GM18526 (cell line): ENCODE measurements around the gene GRIK1.

Experiments used
- POLR2A ChIP-seq: IDR thresholded peaks from 3 replicates; pipeline ENCODE4 v1.6.1; 2011; ENCODE audit not compliant: insufficient read length; ENCODE audit errors: extremely low read depth

The GRIK1 gene

DNA sequence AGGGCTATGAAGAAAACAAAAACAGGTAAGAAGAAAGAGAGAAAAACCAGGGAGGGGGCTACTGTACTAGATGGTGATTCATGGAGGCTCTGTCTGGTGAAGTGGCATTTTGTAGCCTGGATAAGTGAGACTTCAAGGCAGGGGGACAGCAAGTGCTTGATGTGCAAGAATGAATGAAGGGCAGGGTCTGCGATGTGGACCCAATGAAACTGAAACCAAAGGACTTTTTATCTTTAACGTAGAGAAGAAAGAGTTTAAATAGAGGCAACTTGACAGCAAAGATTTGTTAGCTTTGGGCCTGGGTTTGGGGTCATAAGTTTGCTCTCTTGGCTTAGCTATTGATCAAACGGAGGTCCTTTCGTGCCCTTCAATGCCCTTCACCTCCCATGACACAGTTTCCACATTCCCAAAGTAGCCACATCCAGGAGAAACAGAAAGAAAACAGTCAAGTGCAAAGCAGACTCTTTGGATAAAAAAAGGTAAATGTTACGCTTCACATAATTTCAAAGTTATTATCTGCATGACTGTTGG, 291.0 kb downstream of the GRIK1 start:
- no peak for TF ChIP-seq POLR2A

DNA sequence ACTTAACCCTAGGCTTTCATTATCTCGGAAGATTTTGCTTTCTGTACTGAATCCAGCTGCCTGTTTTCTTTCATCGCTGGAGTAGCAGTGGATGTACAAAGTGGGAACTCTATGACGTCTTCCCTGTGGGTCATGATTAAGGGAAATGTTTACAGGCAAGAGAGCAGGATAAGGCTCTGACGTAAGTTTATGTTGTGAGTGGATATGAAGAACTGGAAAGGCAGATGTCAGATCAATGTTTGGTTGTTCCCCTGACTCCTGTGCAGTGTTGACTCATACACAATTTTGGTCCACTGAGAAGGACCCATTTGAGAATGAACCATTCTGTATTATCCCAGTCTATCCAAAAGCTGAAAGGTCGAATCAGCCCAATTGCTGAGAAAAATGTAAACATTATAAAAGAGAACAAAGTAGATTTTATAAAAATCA, 292.4 kb downstream of the GRIK1 start:
- TF ChIP-seq POLR2A = no peak

DNA sequence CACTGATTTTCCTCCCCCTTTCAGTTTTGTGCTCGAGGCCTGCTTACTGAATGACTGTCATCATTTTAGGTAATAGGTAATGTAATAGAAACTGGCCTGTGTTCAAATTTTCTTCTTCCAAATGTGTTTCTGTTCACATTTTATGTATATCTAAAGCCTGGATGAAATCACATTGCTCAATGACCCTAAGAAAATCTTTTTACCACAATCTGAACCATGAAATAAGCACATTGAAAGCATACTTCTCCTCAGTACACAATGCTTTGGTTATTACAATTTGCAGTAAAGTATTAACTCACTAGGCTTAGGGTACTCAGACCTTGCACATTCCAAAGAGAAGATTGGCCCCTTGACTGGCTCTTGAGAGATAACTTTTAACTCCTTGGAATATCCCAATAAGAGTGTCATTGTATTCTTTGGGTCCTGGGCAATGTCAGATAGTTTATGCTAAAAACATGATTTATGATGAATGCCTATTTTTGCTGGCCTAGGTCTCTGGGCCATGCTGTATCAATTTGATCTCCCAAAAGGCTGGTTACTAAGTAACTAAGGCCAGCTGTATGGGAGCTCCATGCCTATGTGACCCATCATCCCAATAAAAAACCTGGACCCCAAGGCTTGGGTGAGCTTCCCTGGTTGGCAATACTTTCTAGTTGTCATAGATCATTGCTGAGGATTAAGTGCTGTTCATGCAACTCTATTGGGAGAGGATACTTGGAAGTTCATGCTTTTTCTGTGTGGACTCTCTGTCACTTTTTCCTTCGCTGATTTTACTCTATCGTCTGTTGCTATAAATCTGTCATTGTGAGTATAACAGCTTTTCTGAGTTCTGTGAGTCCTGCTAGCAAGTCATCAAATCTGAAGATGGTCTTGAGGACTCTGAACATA, 293.9 kb downstream of the GRIK1 start:
- no peak for TF ChIP-seq POLR2A

GRCh38 chr21:29643289-29643688, 296.5 kb downstream of the GRIK1 start:
- no peak for TF ChIP-seq POLR2A

GRCh38 chr21:29642551-29643245, 297.1 kb downstream of the GRIK1 start:
- TF ChIP-seq POLR2A = no peak

GRCh38 chr21:29641635-29642550, 297.9 kb downstream of the GRIK1 start:
- no peak for TF ChIP-seq POLR2A

- TF ChIP-seq POLR2A = no peak
These were observed 298.7 kb downstream of the GRIK1 start for GRCh38 chr21:29641001-29641634.

DNA sequence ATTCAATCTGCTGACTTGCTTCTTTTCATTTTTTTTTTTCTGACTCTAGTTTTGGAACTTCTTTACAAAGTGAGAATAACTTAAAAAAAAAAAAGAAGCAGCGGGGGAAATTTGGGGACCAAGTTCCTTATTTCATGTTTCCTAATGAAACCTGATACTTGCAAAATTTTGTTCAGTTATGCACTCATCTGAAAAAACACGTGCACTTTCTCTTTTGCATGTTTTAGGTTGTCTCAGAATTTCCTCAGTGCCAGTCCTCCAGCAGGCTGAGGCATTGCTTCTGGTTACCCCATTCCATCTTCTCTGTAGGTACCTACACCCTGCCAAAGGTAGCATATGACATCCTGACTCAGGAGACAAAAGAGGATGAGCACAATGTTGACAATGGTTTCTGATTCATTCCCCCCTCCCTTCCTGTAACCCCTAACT, 299.7 kb downstream of the GRIK1 start:
- TF ChIP-seq POLR2A = no peak

GRCh38 chr21:29639366-29640079, 300.3 kb downstream of the GRIK1 start:
- no peak for TF ChIP-seq POLR2A

GRCh38 chr21:29638761-29639327, 301.0 kb downstream of the GRIK1 start:
- TF ChIP-seq POLR2A = no peak

DNA sequence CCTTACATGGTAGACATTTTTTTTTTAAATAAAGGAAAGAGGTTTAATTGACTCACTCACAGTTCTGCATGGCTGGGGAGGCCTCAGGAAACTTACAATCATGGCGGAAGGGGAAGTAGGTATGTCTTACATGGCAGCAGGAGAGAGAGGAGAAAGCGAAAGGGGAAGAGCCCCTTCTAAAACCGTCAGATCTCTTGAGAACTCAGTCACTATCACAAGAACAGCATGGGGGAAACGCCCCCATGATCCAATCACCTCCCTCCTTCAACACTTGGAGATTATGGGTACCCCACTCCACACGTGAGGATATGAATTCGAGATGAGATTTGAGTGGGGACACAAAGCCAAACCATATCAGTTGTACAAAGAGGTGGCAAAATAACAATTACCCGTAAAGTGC, 301.7 kb downstream of the GRIK1 start:
- no peak for TF ChIP-seq POLR2A

- no peak for TF ChIP-seq POLR2A
These were observed 302.2 kb downstream of the GRIK1 start for GRCh38 chr21:29637553-29637952.

- TF ChIP-seq POLR2A = no peak
These were observed 302.7 kb downstream of the GRIK1 start for GRCh38 chr21:29637134-29637533.

- no peak for TF ChIP-seq POLR2A
These were observed 305.4 kb downstream of the GRIK1 start for GRCh38 chr21:29634418-29634817.
